Right atrium auricular region (tissue), 2 donors: ENCODE measurements around the gene WWP2. TPM values are rescaled to one million over a fixed set of nuclear protein-coding genes. Genes with fewer than 3 reads are reported as not detected.

Source experiments
- DNase-seq: peaks from one replicate; pipeline ENCODE4 v3.0.0-alpha.2; 2019; ENCODE audit warnings: low spot score
- H3K27ac ChIP-seq, 2 donors: fragments of 200-600 bp; sonication (generic); 1 replicate in 1 of 2; 2 replicates in 1 of 2; pipeline ENCODE4 v1.5.1; 2016 to 2019
- H3K27me3 ChIP-seq, 2 donors: fragments of 200-600 bp; sonication (generic); one replicate each; pipeline versions ENCODE4 v1.5.1 to v1.6.0; 2017 to 2019
- H3K36me3 ChIP-seq: fragments of 200-600 bp; sonication (generic); one replicate; pipeline ENCODE4 v1.5.1; 2016
- H3K4me1 ChIP-seq, 2 donors: fragments of 200-600 bp; sonication (generic); one replicate each; pipeline versions ENCODE4 v1.5.1 to v1.6.0; 2017 to 2019
- H3K4me3 ChIP-seq, 2 donors: fragments of 200-600 bp; sonication (generic); 1 replicate in 1 of 2; 2 replicates in 1 of 2; pipeline ENCODE4 v1.5.1; 2017 to 2019; ENCODE audit warnings: mild to moderate bottlenecking in 1 of 2, moderate library complexity in 1 of 2
- H3K9me3 ChIP-seq, 2 donors: fragments of 200-600 bp; sonication (generic); one replicate each; pipeline ENCODE4 v1.5.1; 2019
- total RNA-seq, 2 donors: library from RNA; depleted of rRNA; stranded (reverse); fragments of >200 nt; gene quantifications; one replicate each; pipeline ENCODE4 v1.1.0, GENCODE V29; 2016
- TF ChIP-seq, protein P1 (sequence below), 2 donors: fragments of 200-600 bp; sonication (generic); IDR thresholded peaks; one replicate each; pipeline ENCODE4 v1.5.1; 2019; ENCODE audit warnings: antibody characterized with exemption in 2 of 2

WWP2 gene
- total RNA-seq, 2 donors from 2014 or later = 16.1 to 21.2 TPM

DNA sequence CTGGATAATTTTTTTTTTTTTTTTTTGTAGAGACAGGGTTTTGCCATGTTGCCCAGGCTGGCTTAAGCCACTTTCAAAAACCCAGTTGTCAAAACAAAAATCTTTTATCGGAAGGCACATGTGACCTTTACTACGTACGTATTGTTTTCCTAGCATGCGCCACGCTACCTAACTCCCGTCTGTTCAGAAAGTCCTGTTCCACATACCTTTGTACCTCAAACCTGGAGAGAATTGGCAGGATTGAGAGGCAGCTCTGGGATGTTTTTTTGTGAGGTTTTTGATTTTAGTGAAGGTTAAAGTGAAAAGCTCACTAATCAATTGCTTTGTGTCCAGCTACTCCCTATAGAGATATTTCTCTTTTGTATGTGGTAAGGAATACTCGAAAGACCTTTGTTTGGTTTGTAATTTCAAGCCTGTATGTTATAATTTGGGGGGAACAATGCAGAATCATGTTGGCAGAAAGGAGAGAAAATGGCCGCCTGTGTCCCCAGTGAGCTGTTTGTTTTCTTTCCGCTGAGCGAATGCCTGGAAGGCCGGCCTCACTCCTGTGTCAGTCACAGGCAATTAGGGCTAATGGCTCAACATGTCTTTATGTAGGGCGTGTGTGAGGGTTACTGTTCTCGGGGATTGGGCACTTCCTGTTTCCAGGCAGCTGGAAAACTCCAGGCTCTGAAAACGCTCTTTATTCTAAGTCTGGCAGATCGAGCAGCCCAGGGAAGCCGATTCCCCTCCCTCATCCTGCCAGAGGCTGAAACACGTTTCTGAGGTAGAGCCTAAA lies 128.2 kb downstream of the WWP2 start:
- Histone ChIP-seq H3K27me3 (no peaks in the 10 kb centered on the region), H3K27ac (peak overlapping the region; percentile 75 to 80), H3K36me3 (peaks cover 18% of the 10 kb centered on the region), H3K4me1 (peaks cover 0 to 17% of the 10 kb centered on the region in 2 donors), H3K4me3 (no peak overlapping the region), H3K9me3 (no peaks in the 10 kb centered on the region)
- TF ChIP-seq, protein P1, sequence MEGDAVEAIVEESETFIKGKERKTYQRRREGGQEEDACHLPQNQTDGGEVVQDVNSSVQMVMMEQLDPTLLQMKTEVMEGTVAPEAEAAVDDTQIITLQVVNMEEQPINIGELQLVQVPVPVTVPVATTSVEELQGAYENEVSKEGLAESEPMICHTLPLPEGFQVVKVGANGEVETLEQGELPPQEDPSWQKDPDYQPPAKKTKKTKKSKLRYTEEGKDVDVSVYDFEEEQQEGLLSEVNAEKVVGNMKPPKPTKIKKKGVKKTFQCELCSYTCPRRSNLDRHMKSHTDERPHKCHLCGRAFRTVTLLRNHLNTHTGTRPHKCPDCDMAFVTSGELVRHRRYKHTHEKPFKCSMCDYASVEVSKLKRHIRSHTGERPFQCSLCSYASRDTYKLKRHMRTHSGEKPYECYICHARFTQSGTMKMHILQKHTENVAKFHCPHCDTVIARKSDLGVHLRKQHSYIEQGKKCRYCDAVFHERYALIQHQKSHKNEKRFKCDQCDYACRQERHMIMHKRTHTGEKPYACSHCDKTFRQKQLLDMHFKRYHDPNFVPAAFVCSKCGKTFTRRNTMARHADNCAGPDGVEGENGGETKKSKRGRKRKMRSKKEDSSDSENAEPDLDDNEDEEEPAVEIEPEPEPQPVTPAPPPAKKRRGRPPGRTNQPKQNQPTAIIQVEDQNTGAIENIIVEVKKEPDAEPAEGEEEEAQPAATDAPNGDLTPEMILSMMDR (IDR thresholded peaks at IDR 0.05) = no peak
- DNase-seq = peak; percentile 83

DNA sequence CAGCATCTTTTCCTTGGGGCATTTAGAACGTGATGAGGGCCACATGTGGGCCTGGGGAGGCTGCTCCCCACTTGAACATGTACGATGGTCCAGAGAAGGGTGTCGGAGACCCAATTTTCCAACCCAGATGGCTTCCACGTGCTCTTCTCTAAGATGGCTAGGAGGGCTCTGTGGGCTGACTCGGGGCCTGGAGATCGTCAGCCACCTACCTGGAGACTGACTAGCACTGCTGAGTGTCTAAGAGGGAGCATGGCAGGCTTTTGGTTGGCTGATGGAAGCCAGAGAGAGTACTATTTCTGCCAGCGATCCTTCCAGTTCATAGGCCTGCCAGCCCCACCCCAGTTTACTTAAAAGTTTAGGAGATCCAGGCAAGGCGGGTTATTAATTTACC lies 128.8 kb downstream of the WWP2 start:
- Histone ChIP-seq H3K27ac (peak overlapping the region; percentile 75 to 80), H3K9me3 (no peaks in the 10 kb centered on the region), H3K4me1 (peaks cover 0 to 17% of the 10 kb centered on the region in 2 donors), H3K27me3 (no peaks in the 10 kb centered on the region), H3K4me3 (no peak overlapping the region), H3K36me3 (peaks cover 18% of the 10 kb centered on the region)
- TF ChIP-seq, protein P1 (IDR thresholded peaks at IDR 0.05) = no peak
- no peak for DNase-seq

DNA sequence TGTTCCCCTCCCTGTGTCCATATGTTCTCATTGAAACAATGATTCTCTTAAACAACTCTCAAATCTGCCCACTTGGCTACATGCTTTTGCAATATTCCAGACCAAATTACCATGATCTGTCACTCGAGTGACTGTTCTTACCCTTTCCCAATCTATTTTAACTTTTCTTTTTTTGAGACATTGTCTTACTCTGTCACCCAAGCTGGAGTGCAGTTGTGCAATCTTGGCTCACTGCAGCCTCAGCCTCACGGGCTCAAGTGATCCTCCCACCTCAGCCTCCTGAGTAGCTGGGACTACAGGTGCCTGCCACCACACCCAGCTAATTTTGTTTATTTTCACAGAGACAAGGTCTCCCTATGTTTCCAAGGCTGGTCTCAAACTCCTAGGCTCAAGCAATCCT lies 130.2 kb downstream of the WWP2 start:
- Histone ChIP-seq H3K36me3 (peaks cover 18% of the 10 kb centered on the region), H3K4me1 (peaks cover 0 to 17% of the 10 kb centered on the region in 2 donors), H3K27ac (no peak overlapping the region), H3K9me3 (no peaks in the 10 kb centered on the region), H3K4me3 (no peak overlapping the region), H3K27me3 (no peaks in the 10 kb centered on the region)
- no peak for DNase-seq
- TF ChIP-seq, protein P1 (IDR thresholded peaks at IDR 0.05) = no peak

DNA sequence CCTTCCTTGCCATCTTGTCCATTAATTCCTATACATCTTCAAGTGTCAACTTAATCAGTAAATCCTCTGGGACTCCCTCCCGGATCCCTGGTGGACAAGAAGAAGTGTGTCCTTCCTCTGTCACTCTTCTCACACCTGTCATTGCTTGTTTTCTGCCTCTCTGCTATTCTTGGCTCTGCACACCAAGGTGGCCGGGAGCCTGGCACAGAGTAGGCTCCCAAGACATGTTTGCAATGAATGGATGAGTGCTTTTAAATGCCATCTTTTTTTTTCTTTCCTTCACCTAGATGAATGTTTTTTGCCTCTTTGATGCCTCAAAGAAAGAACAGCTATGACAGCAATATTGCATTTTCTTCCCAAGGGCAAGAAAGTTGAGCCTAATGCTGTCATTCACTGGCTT lies 131.0 kb downstream of the WWP2 start:
- Histone ChIP-seq H3K4me3 (no peak overlapping the region), H3K27me3 (no peaks in the 10 kb centered on the region), H3K9me3 (no peaks in the 10 kb centered on the region), H3K36me3 (peaks cover 12% of the 10 kb centered on the region), H3K27ac (no peak overlapping the region), H3K4me1 (peaks cover 0 to 17% of the 10 kb centered on the region in 2 donors)
- DNase-seq = no peak
- TF ChIP-seq, protein P1 (IDR thresholded peaks at IDR 0.05) = no peak

DNA sequence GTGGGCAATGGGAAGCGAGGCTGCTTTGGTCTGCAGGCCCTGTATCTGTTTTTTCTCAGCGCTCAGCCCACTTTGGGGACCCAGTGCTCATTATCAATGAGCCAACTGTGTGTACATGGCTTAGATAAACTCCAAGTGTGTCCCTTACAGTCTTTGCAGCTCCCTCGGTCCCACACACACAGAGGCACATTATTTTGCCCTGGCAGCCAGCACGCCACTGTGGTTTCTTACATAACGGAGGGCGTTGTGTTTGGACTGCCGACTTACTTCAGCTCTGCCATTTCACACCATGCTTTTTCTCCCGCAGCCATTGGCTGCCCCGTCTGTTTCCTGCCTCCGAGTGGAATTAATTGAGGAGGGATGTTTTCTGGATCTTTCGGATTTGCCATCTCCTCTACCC lies 132.5 kb downstream of the WWP2 start:
- H3K36me3 ChIP-seq = no peaks in the 10 kb centered on the region
- H3K27ac ChIP-seq = no peak overlapping the region
- no peak for DNase-seq
- peaks cover 0 to 16% of the 10 kb centered on the region in 2 donors for H3K4me1 ChIP-seq
- no peaks in the 10 kb centered on the region for H3K9me3 ChIP-seq
- TF ChIP-seq, protein P1 (IDR thresholded peaks at IDR 0.05) = no peak
- no peaks in the 10 kb centered on the region for H3K27me3 ChIP-seq
- no peak overlapping the region for H3K4me3 ChIP-seq
